Esophagus muscularis mucosa (tissue), 4 donors: ENCODE data around the gene NCAPH2. TPM values are rescaled to one million over a fixed set of nuclear protein-coding genes. Genes with fewer than 3 reads are reported as not detected.

Experiments used
- DNase-seq: peaks from one replicate; pipeline ENCODE4 v3.0.0-alpha.2; 2017; ENCODE audit errors: extremely low spot score
- H3K27ac ChIP-seq, 4 donors: fragments of 200-600 bp; sonication (generic); replicated peaks in 1 of 4; 1 replicate in 3 of 4; 2 replicates in 1 of 4; pipeline ENCODE4 v1.5.1; 2016 to 2019; ENCODE audit warnings: mild to moderate bottlenecking in 1 of 4
- H3K27me3 ChIP-seq, 4 donors: fragments of 200-600 bp; sonication (generic); one replicate each; pipeline versions ENCODE4 v1.5.1 to v1.6.0; 2016 to 2019
- H3K36me3 ChIP-seq, 4 donors: fragments of 200-600 bp; sonication (generic); one replicate each; pipeline ENCODE4 v1.5.1; 2016 to 2019
- H3K4me1 ChIP-seq, 4 donors: fragments of 200-600 bp; sonication (generic); one replicate each; pipeline ENCODE4 v1.5.1; 2016 to 2019
- H3K4me3 ChIP-seq, 4 donors: fragments of 200-600 bp; sonication (generic); 1 replicate in 2 of 4; 2 replicates in 2 of 4; pipeline ENCODE4 v1.5.1; 2016 to 2019; ENCODE audit warnings: mild to moderate bottlenecking in 4 of 4, moderate library complexity in 1 of 4
- H3K9me3 ChIP-seq, 4 donors: fragments of 200-600 bp; sonication (generic); 1 replicate in 3 of 4; 2 replicates in 1 of 4; pipeline ENCODE4 v1.5.1; 2016 to 2019
- CTCF ChIP-seq, 3 experiments: fragments of 200-600 bp in 2 of 3; fragments of 450-650 bp in 1 of 3; sonication (generic) in 2 of 3; IDR thresholded peaks; one replicate each; pipeline ENCODE4 v1.5.1; 2017 to 2019; ENCODE audit warnings: antibody characterized with exemption in 3 of 3, mild to moderate bottlenecking in 2 of 3, moderate library complexity in 1 of 3
- EP300 ChIP-seq: sonication (generic); formaldehyde crosslinking; IDR thresholded peaks from one replicate; pipeline ENCODE4 v1.6.1; 2017; ENCODE audit warnings: antibody characterized with exemption
- POLR2A ChIP-seq: fragments of 450-650 bp; IDR thresholded peaks from one replicate; pipeline ENCODE4 v1.6.1; 2017; ENCODE audit warnings: antibody characterized with exemption, moderate library complexity, mild to moderate bottlenecking, low read depth
- POLR2AphosphoS5 ChIP-seq, 2 donors: sonication (generic); formaldehyde crosslinking; IDR thresholded peaks; one replicate each; pipeline ENCODE4 v1.6.1; 2017; ENCODE audit warnings: antibody characterized with exemption in 2 of 2
- WGBS: methylation state at CpG from one replicate; pipeline ENCODE4 v1.1.5; 2018; 5-methylcytosine and 5-hydroxymethylcytosine counted together
- intact Hi-C: fragments of 100-400 bp; cut with DNase I; formaldehyde crosslinking; loops from one replicate; pipeline ENCODE4 v1.15.1; 2023
- total RNA-seq, 4 donors: library from RNA; depleted of rRNA; stranded (reverse); fragments of >200 nt; gene quantifications; one replicate each; pipeline versions ENCODE4 v1.1.0 to v1.2.1, GENCODE V29; 2016

Gene NCAPH2
- total RNA-seq, 4 donors from 2014 or later = 30.3 to 44.6 (median 41.7) TPM

GRCh38 chr22:50522806-50523438 is 14.9 kb downstream of the NCAPH2 start:
- DNase-seq = no peak
- Histone ChIP-seq H3K4me1 (peaks cover 21 to 41% (median 32%) of the 10 kb centered on the region in 4 donors), H3K27me3 (no peaks in the 10 kb centered on the region), H3K27ac (no peak overlapping the region), H3K36me3 (peaks cover 30 to 63% (median 61%) of the 10 kb centered on the region in 4 donors), H3K4me3 (no peak overlapping the region), H3K9me3 (no peaks in the 10 kb centered on the region)
- TF ChIP-seq CTCF (IDR thresholded peaks at IDR 0.05) = no peak
- TF ChIP-seq EP300 = no peak
- no peak for TF ChIP-seq POLR2A
- WGBS = 92% methylated on average over 11 of the region's 22 CpGs
- intact Hi-C loops = no loop called here

- Histone ChIP-seq H3K4me1 (peaks cover 21 to 44% (median 32%) of the 10 kb centered on the region in 4 donors), H3K27ac (no peak overlapping the region), H3K9me3 (no peaks in the 10 kb centered on the region), H3K36me3 (peaks cover 30 to 58% (median 56%) of the 10 kb centered on the region in 4 donors), H3K4me3 (no peak overlapping the region), H3K27me3 (no peaks in the 10 kb centered on the region)
- intact Hi-C loops = no loop called here
- 93% methylated on average over 14 of the region's 16 CpGs for WGBS
- no peak for TF ChIP-seq POLR2A
- TF ChIP-seq CTCF (IDR thresholded peaks at IDR 0.05) = no peak
- TF ChIP-seq POLR2AphosphoS5 (IDR thresholded peaks at IDR 0.05) = no peak
- no peak for TF ChIP-seq EP300
- DNase-seq = no peak
Observed at GRCh38 chr22:50523458-50523805, 15.4 kb downstream of the NCAPH2 start.

GRCh38 chr22:50523806-50524675 is 16.0 kb downstream of the NCAPH2 start:
- peak overlapping the region; percentile 64 to 75 (median 68) for H3K4me3 ChIP-seq
- TF ChIP-seq CTCF (IDR thresholded peaks at IDR 0.05) (no peak), EP300 (no peak), POLR2A (no peak), POLR2AphosphoS5 (IDR thresholded peaks at IDR 0.05) (no peak)
- DNase-seq = no peak
- H3K36me3 ChIP-seq = peaks cover 25 to 52% (median 50%) of the 10 kb centered on the region in 4 donors
- peaks cover 0 to under 1% (median 0%) of the 10 kb centered on the region in 4 donors for H3K27me3 ChIP-seq
- no peaks in the 10 kb centered on the region for H3K9me3 ChIP-seq
- intact Hi-C loops = loop anchor here (2.0 kb wide), 1 partner anchor 15 kb away; the partner anchor contains the start of gene NCAPH2
- 80% methylated on average over 18 of the region's 25 CpGs for WGBS
- peaks cover 21 to 47% (median 38%) of the 10 kb centered on the region in 4 donors for H3K4me1 ChIP-seq
- H3K27ac ChIP-seq = no peak overlapping the region

GRCh38 chr22:50524676-50525103 is 16.7 kb downstream of the NCAPH2 start:
- Histone ChIP-seq H3K36me3 (peaks cover 21 to 45% (median 44%) of the 10 kb centered on the region in 4 donors), H3K4me1 (peaks cover 21 to 54% (median 45%) of the 10 kb centered on the region in 4 donors), H3K4me3 (peak overlapping the region; percentile 64 to 75 (median 68)), H3K27ac (peak overlapping the region; percentile 88 to 93 (median 90)), H3K9me3 (no peaks in the 10 kb centered on the region), H3K27me3 (peaks cover 0 to 7% (median 0%) of the 10 kb centered on the region in 4 donors)
- intact Hi-C loops = loop anchor here (2.0 to 5.0 kb wide), 2 partner anchors 16 to 58 kb away; partner anchors contain the start of genes CHKB and NCAPH2
- 4% methylated on average over 16 of the region's 19 CpGs for WGBS
- TF ChIP-seq POLR2AphosphoS5 (IDR thresholded peaks at IDR 0.05) = no peak
- no peak for TF ChIP-seq CTCF (IDR thresholded peaks at IDR 0.05)
- TF ChIP-seq EP300 = no peak
- no peak for TF ChIP-seq POLR2A
- no peak for DNase-seq
